ENCODE measurements around the gene FN3K.

The FN3K gene

DNA sequence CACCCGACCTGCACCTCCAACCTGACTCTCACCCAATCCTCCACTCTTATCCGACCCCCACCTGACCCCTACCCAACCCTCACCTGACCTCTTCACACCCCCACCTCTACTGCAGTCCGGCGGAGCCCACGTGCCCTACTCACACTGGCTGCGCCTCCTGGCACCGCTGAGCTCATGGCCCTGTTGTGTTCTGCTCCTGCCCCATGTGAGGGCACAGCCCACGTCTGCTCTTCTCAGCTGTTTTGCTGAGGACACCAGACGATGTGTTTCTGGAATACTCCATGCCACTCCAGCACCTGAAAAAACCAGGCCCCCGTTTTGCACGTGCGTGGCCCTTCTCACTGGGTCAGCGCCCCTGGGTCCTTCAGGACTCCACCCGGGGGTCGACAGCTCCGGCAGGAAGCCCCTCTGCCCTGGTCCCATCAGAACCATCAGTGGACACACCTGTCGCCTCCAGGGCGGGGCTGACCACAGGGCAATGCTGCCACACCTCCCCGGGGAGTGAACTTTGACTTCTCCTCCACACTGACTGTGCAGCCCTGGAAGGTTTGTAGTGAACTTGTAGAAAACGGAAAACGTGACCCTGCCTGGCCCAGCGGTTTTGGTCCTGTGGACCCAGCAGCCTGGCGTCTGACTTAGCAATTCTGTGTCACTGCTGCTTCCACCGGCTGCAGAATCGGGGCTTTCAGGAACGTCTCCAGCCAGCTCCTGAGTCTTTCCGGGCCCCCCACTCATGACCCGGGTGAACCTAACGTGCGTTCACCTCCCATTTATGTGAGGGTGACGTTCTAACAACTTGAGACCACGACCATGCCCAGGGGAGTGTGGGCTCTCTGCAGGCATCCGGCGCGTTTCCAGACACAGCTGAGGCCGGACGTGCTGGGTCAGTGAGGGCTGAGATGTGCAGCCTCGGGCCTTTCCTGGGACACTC, 31.2 kb upstream of the FN3K start:
- no peak for DNase-seq

DNA sequence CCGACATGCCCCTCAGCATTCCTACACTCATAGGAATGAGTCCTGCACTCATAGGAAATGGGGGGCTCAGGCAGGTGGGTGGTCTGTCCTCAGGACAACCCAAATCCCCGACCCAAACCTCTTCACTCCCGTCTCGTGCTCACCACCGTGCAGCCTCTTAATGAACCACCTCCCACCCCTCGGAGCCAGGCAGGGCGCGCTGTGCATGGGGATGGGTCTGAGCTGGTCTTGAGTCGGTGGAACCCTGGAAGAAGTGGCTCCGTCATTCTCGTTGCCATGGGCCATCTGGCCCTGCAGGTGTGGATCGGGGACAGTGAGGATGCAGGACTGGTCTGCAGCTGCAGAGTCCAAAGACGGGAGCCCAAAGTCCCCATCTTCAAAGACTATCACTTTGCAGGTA, 30.5 kb upstream of the FN3K start:
- no peak for DNase-seq

DNA sequence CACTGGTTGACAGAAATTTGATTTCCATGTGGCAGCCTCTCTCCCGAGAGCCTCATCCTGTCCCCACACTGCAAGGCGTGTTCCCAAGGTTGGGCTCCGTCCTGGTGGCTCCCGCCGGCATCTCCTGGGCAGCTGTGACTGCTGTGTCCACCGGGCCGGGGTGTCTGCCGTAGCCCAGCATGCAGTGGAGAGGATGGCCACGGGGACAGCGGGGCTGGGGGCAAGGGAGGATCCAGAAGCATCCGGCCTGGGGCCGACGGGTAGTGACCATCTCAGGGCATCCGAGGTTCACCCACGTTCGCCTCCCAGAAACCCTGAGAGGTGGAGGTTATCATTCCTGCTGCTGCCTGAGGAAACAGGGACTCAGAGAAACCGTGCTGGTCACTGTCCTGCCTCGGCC, 29.7 kb upstream of the FN3K start:
- no peak for DNase-seq

DNA sequence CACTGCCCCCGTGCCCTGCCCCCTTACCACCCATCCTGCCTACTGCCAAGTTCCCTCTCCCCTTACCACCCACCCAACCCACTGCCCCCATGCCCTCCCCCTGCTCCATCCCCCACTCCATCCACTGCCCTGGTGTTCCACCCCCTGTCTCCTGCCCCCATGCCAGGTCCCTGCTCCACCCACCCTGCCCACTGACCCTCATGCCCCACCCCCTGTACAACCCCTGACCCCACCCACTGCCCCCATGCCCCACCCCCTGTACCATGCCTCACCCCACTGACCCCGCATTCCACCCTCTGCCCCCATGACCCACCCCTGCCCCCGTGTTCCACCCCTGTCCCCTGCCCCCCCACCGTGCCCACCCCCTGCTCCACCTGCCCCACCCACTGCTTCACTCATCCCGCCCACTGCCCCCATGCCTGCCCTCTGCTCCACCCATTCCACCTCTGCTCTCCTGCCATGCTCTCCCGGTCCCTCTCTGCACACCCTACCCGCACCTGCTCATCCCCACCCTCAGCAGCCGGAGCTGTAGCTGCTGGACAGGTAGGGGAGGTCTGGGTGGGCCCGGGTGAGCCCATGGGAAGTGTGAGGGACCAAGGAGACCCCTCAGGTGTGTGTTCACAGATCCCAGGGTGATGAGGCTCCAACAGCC, 26.3 kb upstream of the FN3K start:
- no peak for DNase-seq

DNA sequence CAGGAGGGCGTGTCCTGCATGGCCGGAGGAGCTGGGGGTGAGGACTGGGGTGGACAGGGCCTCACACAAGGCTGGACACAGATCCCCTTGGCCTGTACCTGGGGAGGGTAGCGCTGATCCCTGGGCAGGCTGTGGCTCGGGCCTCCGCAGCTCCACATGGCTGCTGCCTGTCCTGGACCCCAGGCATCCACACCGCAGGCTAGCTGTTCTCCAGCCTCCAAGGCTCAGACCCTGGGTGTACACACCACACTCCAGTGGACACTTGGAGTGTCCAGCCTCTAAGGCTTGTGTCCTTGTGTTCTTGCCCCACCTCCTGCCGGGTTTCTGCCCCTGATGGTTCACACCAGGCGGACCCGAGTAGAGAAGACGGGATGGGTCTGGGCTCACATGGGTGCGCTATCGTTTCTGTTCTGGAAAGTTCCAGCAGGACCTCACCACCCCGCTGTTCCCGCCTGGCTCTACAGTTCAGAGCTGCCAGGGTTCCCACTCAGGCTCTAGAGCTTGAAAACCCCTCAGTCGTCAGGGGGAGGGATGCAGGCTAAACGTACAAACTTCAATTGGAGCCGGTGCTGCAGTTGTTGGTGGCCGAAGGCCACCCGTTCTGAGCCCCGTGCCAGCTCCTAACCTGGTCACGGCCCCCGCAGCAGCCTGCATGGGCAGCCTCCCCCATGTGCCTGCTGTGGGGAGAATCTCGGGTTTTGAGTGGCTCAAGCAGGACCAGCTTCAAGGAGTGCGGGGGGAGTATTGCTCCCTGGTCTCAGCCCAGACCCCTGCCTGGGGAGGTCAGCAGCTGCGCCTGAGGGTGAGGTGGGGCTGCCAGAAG, 25.5 kb upstream of the FN3K start:
- DNase-seq: no peak

DNA sequence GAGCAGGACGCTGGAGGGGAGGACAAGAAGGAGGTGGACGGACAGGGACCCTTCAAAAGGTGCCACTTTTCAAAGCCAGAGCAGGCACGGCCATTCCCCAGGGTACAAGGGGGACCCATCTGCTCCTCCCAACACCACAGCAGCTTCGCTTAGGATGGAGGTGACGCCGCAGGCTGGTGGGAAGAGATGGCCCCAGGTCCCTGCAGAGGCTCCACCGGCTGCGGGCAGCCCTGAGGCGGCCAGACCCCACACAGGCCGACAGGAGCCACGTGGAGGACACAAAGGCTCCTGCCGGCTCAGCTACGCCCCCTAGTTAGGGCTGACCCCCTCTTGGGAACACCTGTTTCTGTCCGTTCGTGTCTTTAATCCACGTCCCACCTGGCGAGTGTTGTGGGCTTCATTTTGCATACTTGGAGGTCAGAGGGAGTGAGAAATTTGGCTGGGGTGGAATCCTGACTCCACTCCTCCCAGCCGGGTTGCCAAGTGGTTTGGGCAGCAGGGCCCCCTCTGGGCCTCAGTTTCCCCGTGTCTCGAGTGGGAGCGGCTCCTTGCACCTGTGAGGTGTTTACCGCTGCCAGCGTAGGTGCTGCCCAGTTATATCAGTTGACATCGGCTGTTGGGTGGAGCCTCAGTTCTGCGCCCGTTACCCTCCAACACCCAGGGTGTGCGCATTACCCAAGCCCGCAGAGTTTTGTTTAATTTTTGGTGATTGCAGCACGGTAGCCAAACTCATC, 24.7 kb upstream of the FN3K start:
- DNase-seq: no peak

DNA sequence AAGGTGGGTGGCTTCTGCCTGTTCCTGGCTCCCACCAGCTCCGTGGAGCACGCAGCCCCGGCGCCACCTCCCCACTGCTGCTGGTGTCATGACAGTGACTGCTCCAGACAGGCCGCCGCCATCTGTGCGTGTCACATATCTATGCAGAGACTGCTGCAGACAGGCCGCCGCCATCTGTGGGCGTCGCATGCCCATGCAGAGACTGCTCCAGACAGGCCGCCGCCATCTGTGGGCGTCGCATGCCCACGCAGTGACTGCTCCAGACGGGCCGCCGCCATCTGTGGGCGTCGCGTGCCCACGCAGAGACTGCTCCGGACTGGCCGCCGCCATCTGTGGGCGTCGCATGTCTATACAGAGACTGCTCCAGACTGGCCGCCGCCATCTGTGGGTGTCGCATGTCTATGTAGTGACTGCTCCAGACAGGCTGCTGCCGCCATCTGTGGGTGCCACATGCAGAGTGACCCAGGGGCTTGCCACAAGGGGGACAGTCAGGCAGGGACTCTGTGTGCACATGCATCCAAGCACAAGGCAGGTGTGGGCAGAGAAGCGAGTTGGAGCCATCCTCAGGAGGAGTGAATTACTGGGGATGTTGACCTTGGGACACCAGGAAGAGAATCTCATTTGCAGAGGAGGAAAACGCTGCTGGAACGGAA, 22.2 kb upstream of the FN3K start:
- DNase-seq: no peak

DNA sequence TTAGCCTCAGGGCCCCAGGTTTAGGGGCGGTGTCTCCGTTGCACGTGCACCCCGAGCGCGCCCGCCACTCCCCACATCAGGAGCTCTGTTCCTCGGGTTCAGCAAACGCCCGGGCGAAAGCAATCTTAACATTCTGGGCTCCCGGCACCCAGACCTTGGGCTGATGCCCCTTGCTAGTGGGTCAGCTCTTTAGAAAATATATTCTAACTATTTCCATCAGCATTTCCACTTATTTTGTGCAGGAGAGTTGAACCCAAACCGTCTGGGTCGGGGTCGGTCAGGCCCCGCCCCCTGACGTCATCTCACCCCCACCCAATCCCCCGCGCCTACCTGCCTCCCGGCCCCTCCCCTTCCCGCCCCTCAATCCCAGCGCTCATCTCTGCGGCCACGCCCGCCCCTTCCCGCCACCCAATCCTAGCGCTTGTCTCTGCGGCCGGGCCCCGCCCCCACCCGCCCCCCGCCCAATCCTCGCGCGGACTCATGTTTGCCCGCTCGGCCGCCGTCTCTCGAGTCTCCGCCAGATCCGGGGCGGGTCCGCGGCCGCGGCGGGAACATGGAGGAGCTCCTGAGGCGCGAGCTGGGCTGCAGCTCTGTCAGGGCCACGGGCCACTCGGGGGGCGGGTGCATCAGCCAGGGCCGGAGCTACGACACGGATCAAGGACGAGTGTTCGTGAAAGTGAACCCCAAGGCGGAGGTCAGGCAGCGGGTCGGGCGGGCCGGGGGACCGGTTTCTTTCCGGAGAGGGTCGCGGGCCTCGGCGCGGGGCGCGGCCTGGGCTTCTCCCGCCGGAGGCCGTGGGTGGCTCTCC, 19.0 kb upstream of the FN3K start, which contains the start of gene FN3KRP:
Gene FN3KRP, plus strand, starts transcription at position 504 of the 808 bp plus-strand sequence. Its CDS starts 50 bp downstream, at position 554.
- DNase-seq: peak; percentile 72

DNA sequence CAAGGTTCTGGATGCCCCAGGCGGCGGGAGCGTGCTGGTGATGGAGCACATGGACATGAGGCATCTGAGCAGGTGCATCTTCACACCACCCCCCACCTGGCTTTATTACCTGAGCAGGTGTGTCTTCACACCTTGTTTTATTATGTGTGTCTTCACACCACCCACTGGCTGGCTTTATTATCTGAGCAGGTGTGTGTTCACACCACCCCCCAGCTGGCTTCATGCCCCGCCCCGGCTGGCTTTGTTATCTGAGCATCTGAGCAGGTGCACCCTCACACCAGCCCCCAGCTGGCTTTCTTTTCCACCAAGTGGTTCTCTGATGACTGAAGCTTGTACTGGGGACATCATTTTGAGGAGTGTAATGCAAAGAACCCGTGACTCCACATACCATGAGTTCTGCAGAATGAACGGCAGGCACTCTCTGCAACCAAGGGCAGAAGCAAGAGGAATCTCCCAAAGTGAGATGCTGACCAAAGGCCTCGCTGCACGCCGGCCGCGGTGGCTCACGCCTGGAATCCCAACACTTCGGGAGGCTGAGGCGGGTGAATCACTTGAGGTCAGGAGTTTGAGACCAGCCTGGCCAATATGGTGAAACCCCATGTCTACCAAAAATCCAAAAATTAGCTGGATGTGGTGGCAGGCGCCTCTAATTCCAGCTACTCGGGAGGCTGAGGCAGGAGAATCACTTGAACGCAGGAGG, 16.3 kb upstream of the FN3K start:
- DNase-seq: no peak

DNA sequence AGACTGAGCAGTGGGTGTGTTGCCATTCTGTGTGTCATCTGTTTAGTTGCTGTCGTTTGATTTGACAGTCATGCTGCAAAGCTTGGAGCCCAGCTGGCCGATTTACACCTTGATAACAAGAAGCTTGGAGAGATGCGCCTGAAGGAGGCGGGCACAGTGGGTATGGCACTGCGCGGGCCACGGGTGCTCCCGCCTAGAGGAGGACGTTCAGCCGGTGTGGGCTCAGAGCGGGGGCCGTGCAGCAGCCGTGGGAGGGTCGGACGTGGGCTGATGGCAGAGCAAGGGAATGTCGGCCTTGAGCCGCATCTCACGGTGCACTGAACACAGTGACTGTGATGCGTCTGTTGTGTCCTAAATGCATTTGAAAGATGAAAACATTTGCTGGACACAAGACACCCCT, 15.2 kb upstream of the FN3K start:
- DNase-seq: no peak

DNA sequence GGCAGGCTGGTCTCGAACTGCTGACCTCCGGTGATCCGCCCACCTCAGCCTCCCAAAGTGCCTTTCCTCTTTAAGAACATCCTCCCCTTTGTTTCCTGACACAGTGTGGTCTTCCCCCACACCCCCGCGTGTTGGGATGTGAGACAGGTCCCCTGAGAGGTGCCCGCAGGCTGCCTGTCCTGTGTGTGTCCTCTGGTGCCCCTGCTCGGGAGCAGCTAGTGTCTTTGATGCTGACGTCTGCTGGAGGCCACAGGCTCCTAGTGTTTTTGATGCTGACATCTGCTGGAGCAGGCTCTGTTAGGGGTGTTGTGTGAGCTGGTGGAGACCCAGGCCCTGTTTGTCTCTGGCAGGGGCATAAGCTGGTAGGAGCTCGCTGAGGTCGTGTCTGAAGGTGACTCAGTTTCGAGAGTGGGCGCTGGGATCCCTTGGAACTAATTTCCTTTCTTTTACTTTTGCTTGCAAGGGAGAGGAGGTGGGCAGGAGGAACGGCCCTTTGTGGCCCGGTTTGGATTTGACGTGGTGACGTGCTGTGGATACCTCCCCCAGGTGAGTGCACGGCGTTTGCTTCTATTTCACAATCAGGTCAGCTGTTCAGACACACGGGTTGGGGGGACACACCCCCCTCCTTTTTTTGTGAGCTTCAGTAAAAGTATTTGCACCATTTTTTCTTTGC, 12.9 kb upstream of the FN3K start:
- no peak for DNase-seq

DNA sequence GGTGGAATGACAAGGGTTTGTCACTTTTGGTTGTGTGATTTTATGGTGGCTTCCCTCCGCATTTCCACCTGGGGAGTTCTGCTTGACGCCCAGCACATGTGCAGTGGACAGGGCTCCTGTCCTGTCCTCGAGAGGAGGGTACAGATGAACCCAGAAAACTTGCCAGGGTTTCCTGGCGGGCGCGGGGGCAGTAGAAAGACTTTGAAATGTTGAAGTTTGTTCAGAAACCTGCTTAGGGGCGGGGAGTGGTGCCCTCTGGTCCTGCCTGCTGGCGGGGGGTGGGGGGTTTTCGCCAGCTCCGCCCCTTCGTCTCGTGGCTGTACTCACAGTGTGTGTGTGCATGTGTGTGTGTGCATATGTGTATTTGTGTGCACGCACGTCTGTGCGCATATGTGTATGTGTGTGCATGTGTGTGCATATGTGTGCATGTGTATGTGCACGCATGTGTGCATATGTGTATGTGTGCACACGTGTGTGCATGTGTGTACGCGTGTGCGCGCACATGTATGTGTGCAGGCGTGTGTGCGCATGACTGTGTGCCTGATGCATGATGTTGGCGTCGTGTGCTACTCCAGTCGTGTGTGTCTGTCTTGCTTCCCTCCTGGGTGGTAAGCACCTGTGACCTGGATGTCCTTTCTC, 12.1 kb upstream of the FN3K start:
- no peak for DNase-seq

DNA sequence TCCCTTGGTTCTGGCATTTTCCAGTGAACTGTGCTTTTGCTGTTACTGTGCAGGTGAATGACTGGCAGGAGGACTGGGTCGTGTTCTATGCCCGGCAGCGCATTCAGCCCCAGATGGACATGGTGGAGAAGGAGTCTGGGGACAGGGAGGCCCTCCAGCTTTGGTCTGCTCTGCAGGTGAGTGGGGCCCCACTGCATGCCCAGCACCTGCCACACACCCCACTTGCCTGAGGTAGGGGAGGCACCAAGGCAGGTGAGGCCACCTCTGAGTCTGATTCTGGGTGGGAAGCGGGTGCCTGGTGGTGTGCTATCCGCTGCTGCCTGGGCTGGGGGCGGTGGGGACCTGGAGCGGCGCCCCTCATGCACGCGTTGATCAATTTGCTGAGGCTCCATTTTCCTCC, 9.0 kb upstream of the FN3K start:
- no peak for DNase-seq

DNA sequence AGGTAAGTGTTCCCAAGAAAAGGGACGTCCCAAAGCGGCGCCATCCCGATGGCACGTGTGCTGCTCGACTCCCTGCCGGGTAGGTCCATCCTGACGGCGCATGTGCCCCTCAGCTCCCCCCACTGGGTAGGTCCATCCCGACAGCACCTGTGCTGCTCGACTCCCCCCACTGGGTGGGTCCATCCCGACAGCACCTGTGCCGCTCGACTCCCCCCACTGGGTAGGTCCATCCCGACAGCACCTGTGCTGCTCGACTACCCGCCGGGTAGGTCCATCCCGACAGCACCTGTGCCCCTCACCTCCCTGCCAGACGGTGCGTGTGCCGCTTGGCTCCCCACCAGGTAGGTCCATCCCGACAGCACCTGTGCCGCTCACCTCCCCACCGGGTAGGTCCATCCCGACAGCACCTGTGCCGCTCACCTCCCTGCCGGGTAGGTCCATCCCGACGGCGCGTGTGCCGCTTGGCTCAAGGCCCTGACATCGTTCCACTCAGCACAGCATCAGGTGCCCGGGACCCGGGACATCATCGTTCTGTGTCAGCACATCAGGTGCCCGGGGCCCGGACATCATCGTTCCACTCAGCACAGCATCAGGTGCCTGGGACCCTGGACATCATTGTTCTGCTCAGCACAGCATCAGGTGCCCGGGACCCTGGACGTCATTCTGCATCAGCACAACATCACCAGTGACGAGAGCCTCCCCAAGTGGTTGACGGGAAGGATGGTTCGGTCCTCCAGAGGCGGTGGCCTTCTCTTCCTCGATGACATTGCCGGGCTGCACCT, 5.7 kb upstream of the FN3K start:
- no peak for DNase-seq

DNA sequence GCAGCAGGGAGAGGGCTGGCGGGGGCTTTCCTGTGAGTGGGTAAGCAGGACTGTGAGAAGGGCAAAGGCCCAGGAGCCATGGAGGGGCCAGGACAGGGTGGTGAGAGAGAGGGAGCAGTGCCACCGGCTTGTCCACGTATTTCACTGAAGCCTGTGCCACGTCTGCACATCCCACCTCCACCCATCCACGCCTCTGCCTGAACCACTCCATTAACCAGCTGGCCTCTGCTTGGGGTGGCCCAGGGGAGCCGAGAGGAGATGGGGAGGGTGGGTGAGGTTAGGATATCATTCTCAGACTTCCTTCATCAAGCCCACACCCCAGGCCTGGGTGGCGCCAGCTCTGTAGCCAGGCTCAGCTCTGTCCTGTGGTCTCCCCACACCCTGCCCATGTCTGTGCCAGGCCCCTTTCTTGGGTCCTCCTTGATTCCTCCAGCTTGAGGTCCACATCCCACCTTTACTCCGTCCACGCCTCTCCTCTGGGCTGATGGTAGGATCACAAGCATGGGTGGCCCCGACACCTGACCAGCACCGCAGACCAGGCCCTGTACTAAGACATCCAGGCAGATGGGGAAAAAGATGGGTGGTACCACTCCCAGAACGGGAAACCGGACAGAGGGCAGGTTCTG, 3.2 kb upstream of the FN3K start:
- DNase-seq: no peak

DNA sequence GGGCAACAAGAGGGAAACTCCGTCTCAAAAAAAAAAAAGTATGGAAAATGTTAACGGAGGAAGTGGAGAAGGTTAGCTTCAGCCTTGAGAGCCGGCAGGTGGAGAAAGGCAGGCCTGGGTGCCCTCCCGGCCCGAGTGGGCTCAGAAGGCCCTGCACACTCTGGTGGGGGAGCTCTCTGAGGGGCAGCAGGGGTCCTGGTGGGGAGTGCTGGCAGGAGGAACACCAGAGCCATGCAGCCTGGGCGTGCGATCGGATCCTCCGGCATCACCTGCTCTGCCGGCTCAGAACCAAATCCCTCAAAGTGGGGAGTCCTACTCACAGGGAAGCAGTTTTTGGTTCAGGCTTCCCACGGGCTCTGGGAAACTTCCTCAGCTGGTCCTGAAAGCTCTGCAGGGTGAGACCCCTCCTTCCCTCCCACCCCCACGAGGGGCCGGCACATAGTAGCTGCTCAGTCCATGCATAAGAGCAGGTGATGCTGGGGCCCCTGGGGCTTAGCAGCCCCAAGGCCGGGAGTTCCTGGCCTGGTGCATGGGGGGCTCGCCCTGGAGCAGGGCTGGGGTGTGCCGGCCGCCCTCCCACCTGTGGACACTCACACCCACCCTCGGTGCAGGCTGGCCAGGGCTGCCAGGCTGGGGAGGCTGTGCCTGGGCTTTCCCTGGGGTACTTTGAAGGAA, 1.2 kb downstream of the FN3K start:
- DNase-seq: no peak

Data from NCI-H1417 treated with DMSO at 0.1 percent for 48 hours (cell line).